AG08396 (cell line): Measurements from ENCODE around the gene SLC7A8.
"Not testable (repeated sequence)": the region's sequence is repeated elsewhere in the genome, so short reads cannot be mapped to it uniquely, and the experiment has no call there.

Source experiments
- DNase-seq: peaks from one replicate; pipeline ENCODE4 v3.0.0; 2012; ENCODE audit warnings: low spot score, mixed read lengths

SLC7A8 gene

DNA sequence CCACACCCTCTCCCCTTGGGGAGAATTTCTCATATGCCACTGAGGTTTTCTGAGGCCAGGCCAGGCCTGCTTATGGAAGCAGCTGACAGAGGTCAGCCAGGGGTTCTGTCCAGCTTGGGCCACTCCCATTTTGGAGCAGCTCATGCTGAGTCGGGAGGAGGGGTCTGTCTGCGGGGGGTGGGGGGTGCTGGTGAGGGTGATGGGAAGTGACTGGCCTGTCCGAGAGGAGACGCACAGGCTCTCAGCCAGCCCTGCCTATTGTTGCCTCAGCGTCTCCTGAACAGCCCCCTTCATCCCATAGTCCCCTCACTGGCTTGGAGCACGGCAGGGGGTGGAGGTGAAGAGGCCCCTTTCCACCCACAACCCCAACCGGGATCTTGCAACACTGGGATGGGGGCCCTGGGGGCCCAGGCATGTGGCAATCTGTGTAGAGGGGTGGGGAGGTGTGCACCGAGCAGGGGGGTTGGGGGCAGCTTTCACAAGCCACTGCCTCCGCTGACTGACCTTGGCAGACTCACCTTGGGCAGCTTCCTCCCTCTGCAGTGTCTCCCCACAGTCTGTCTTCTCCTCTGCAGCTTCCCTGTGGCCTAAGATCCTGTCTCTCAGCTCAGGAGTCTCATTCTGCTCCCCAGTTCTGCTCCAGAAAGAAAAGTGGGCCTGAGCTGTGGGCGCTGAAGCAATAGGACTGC is 69.9 kb downstream of the SLC7A8 start:
- no peak for DNase-seq

- DNase-seq, result no peak
Measured at GRCh38 chr14:23112359-23113178, 70.9 kb downstream of the SLC7A8 start.

- DNase-seq, result no peak
Measured at GRCh38 chr14:23110579-23111365, 72.7 kb downstream of the SLC7A8 start.

DNA sequence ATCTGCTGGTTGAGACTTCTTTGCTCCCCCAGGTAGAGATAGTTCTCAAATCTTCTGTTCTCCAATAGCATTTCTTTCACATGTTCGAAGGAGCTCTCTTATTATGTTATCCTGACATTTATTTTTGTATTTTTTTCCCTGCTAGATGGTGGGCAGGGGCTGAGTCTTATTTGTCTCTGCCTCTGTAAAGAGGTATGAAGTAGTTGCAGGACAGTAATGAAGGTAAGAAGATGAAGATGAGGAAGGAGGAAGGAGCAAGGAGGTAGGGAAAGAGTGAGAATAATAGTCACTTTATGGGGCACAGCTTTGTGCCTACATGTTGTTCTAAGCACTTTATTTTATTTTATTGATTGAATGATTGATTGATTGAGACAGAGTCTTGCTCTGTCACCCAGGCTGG is 73.7 kb downstream of the SLC7A8 start:
- DNase-seq, result no peak

GRCh38 chr14:23108169-23108568 is 75.3 kb downstream of the SLC7A8 start:
- not testable (repeated sequence) for DNase-seq

GRCh38 chr14:23107620-23108019 is 75.8 kb downstream of the SLC7A8 start:
- DNase-seq, result not testable (repeated sequence)

GRCh38 chr14:23106747-23107045 is 76.8 kb downstream of the SLC7A8 start:
- DNase-seq, result no peak

GRCh38 chr14:23105348-23105824 is 78.1 kb downstream of the SLC7A8 start:
- DNase-seq, result no peak

- DNase-seq, result no peak
Measured at GRCh38 chr14:23104591-23105347, 78.7 kb downstream of the SLC7A8 start, which contains the start of gene CIROP. CIROP (minus strand) TSS chr14:23104989; CDS start chr14:23104920, 69 bp downstream.

GRCh38 chr14:23104070-23104590 is 79.3 kb downstream of the SLC7A8 start:
- no peak for DNase-seq

DNA sequence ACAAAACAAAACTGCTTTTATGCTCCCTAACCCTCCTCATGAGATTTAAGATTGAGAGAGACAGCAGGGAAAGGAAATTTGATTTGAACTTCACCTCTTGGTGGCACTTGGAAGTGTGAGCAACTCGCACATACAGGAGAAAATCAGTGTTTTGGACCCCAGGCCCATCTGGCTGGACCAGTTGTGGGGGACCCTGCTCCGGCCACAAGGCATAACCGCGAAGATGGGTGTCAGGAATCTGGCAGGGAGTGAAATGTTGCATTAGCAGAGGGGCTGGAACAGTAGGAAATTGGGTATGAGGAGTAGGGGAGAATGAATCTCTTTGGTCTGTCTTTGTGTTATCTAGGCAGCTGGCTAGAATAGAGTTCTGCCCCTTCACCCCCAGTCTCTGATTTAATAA is 79.9 kb downstream of the SLC7A8 start:
- DNase-seq, result no peak

- no peak for DNase-seq
Measured at GRCh38 chr14:23102801-23103200, 80.7 kb downstream of the SLC7A8 start.

- DNase-seq, result no peak
Measured at GRCh38 chr14:23101986-23102625, 81.4 kb downstream of the SLC7A8 start.

DNA sequence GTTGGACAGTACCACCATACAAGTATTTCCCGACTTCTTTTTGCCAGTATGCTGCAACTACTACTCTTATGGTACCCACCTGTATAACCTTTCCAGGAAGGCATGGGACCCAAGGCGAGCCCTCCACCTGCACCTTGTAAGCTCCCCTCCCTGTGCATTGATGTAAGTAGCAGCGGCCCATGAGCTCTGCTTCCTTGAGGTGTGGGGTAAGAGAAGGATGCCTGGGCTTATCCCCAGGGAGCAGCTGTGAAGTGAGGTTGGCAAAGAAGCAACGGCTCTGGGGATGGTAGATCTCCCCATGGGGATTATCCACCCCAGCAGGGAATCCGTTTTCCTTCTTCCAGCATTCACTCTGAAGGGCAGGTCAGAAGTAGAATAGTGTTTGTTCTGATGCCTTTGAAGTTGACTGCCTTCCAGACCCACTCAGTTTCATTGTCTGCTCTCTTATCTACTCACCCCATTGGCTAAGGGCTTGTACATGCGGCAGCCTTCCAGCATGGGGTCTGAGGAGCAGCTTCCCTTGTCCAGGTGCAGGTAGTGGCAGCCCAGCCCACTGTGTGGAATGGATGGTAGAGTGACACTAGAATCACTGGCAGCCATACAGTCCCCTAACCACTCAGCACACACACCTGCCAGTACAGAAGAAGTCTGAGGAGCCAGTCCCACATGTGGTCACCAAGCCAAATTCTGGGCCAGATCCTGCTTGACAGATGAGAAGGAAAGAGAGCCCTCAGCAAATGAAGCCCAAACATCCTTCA is 82.1 kb downstream of the SLC7A8 start:
- DNase-seq, result no peak

- no peak for DNase-seq
Measured at GRCh38 chr14:23099212-23099861, 84.1 kb downstream of the SLC7A8 start.

- no peak for DNase-seq
Measured at GRCh38 chr14:23097786-23098185, 85.7 kb downstream of the SLC7A8 start.

DNA sequence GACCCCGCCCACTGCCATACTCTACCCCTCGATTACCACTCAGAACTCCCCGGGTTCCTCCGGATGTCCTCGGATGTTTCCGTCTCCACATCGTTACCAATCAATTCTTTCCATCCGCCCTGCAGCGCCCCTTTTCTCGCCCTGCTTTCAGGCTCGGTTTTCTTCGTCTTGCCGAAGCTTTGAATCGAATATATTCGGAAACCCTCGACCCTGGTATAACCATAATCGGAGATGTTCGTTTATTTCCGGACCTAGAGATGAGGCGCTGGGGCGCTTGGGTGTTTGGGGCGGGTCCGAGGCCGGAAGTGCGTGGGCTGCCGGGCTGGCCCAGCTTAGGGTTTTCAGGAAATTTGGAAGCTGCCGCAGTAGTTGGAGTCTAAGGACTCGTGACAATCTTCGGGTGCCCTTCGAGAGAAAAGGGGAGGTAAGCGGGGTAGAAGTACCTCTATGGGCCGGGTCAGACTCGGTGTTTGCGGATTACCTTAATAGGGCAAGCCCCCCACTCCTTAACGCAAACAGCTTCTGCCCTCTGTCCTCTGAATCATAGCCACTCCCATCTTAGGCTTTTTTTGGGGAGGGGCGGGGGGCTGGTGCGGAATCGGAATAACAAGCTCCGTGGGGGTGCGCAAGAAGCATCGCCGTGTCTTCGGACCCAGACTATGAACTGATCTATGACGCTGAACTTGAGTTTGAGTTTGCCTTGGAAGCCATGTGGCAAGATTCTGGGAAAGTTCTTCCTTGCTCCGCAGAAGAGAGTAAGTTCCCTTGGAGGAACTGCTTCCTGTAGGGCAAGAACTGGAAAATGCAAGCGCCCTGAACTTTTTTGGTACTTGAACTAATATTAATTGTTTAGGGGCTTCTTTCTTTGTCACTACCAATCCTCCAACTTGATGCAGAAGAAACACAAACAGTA is 88.0 kb downstream of the SLC7A8 start, which contains the start of gene C14orf119:
C14orf119 (plus strand) TSS at position 310 of the 913 bp plus-strand sequence. CDS start 2,154 bp downstream, outside the sequence.
- peak; percentile 98 for DNase-seq

DNA sequence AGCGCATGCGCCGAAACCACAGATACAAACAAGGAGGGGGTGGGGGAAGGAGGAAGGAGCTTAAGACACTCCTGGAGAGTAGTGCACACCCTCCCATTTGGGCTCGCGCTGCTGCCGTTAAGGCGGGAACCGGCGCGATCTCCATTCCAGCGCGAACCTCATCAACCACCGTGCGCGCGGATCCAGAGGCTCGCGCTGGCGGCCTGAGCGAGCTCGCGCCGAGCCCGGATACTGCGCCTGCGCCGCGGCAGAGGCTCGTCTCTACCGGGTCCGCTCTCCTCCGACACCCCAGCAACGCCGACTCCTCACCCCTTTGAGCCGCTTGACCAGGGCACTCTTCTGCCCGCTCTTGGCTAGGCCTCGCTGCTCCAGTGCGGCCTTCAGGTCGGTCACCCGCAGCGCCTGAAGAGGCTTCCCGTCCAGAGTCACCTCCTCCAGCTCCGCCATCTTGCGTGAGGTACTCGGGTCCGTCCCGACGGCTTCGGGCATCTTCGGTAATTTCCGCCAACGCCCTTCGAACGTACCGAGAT is 88.7 kb downstream of the SLC7A8 start, which contains the start of gene ACIN1:
ACIN1 (minus strand) TSS at position 471 of the 530 bp plus-strand sequence; CDS start at position 447, 24 bp downstream.
- DNase-seq, result peak; percentile 82
